ENCODE results near the gene S100A3.

GRCh38 chr1:153534925-153535241 is 14.2 kb downstream of the S100A3 start:
- TF ChIP-seq, protein P1, sequence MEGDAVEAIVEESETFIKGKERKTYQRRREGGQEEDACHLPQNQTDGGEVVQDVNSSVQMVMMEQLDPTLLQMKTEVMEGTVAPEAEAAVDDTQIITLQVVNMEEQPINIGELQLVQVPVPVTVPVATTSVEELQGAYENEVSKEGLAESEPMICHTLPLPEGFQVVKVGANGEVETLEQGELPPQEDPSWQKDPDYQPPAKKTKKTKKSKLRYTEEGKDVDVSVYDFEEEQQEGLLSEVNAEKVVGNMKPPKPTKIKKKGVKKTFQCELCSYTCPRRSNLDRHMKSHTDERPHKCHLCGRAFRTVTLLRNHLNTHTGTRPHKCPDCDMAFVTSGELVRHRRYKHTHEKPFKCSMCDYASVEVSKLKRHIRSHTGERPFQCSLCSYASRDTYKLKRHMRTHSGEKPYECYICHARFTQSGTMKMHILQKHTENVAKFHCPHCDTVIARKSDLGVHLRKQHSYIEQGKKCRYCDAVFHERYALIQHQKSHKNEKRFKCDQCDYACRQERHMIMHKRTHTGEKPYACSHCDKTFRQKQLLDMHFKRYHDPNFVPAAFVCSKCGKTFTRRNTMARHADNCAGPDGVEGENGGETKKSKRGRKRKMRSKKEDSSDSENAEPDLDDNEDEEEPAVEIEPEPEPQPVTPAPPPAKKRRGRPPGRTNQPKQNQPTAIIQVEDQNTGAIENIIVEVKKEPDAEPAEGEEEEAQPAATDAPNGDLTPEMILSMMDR (IDR thresholded peaks at IDR 0.05) = no peak
- TF ChIP-seq POLR2A (IDR thresholded peaks at IDR 0.05) = no peak
